NCI-H2227 treated with DMSO at 0.1 percent for 48 hours (cell line): ENCODE data around the gene KNL1.
"Not testable (repeated sequence)": the region's sequence is repeated elsewhere in the genome, so short reads cannot be mapped to it uniquely, and the experiment has no call there.

Source experiments
- DNase-seq: peaks from one replicate; lab custom pipeline; 2025; lab: John Stamatoyannopoulos, UW

KNL1 gene

GRCh38 chr15:40593588-40594428 is at the start of gene KNL1:
Gene KNL1 (plus strand): TSS chr15:40594249. CDS start chr15:40602932, 8,683 bp downstream.
- DNase-seq = peak; percentile 96

GRCh38 chr15:40545457-40545856 is 48.6 kb upstream of the KNL1 start:
- no peak for DNase-seq

- DNase-seq = no peak
Measured at GRCh38 chr15:40548610-40549009, 45.4 kb upstream of the KNL1 start.

- DNase-seq = no peak
Measured at GRCh38 chr15:40549894-40550293, 44.2 kb upstream of the KNL1 start.

GRCh38 chr15:40550341-40551037 is 43.6 kb upstream of the KNL1 start:
- no peak for DNase-seq

GRCh38 chr15:40554161-40554525 is 39.9 kb upstream of the KNL1 start:
- peak; percentile 60 for DNase-seq

GRCh38 chr15:40555876-40556275 is 38.2 kb upstream of the KNL1 start:
- no peak for DNase-seq

- DNase-seq = no peak
Measured at GRCh38 chr15:40558952-40559742, 34.9 kb upstream of the KNL1 start.

- DNase-seq = no peak
Measured at GRCh38 chr15:40562691-40563090, 31.4 kb upstream of the KNL1 start.

- DNase-seq = no peak
Measured at GRCh38 chr15:40563426-40563825, 30.6 kb upstream of the KNL1 start.

- DNase-seq = peak; percentile 94
Measured at GRCh38 chr15:40564591-40565332, 29.3 kb upstream of the KNL1 start, which contains the start of gene CCDC32. Gene CCDC32 (minus strand): TSS chr15:40565042. CDS start chr15:40563015, 2,027 bp downstream.

- DNase-seq = no peak
Measured at GRCh38 chr15:40565333-40566238, 28.5 kb upstream of the KNL1 start.

- no peak for DNase-seq
Measured at GRCh38 chr15:40567111-40567510, 26.9 kb upstream of the KNL1 start.

- DNase-seq = peak; percentile 79
Measured at GRCh38 chr15:40569129-40569953, 24.7 kb upstream of the KNL1 start, which contains the start of gene RPUSD2. Gene RPUSD2 (plus strand): TSS chr15:40569299. CDS start chr15:40569338, 39 bp downstream.

GRCh38 chr15:40575113-40575512 is 18.9 kb upstream of the KNL1 start:
- DNase-seq = no peak

GRCh38 chr15:40576914-40577313 is 17.1 kb upstream of the KNL1 start:
- not testable (repeated sequence) for DNase-seq

- no peak for DNase-seq
Measured at GRCh38 chr15:40578892-40579291, 15.2 kb upstream of the KNL1 start.

- DNase-seq = not testable (repeated sequence)
Measured at GRCh38 chr15:40581796-40582195, 12.3 kb upstream of the KNL1 start.

GRCh38 chr15:40582726-40583246 is 11.3 kb upstream of the KNL1 start:
- no peak for DNase-seq
